ENCODE data around the gene BANP. TPM values are rescaled to one million over a fixed set of nuclear protein-coding genes. Genes with fewer than 3 reads are reported as not detected.
"Not testable (repeated sequence)": the region's sequence is repeated elsewhere in the genome, so short reads cannot be mapped to it uniquely, and the experiment has no call there.

Gene BANP, protein sequence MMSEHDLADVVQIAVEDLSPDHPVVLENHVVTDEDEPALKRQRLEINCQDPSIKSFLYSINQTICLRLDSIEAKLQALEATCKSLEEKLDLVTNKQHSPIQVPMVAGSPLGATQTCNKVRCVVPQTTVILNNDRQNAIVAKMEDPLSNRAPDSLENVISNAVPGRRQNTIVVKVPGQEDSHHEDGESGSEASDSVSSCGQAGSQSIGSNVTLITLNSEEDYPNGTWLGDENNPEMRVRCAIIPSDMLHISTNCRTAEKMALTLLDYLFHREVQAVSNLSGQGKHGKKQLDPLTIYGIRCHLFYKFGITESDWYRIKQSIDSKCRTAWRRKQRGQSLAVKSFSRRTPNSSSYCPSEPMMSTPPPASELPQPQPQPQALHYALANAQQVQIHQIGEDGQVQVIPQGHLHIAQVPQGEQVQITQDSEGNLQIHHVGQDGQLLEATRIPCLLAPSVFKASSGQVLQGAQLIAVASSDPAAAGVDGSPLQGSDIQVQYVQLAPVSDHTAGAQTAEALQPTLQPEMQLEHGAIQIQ
- polyA plus RNA-seq = 10 to 100 TPM in 2 of 3 donors, 1 to 10 TPM in 1; 6.3 to 19.4 (median 10.2) TPM

DNA sequence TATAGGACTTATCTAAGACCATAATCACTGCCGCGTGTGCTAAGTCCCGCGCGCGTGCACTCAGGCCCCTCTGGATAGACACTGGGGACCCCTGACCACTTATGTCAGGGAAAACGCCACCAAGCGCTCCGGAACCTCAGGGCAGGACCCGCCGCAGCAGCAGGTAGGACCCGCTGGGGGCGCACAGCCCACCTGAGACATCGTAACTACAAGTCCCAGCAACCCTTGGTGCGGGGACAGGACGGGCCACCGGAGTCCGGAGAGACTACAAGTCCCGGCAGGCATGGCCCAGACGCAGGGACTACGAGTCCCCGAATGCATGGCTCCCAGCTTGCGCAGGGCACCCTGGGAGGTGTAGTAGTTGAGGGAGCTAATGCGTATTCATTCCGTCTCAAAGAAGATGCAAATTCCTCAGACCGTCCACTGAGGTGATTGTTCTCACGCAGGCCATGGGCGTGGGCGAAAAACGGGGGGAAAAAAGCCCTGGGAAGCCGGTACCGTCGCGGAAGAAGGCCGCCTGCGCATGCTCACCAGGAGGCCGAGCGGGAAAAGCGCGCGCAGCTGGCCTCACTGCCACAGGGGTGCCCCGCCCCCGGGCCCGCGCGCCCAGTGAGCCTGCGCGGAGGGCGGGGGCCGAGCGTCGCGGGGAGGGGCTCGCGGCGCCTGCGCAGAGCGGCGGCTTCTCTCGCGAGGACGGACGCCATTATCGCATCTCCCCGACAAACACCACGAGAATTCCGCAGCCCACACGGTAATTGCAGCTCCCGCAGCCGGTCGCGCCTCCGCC is at the start of gene BANP:
BANP (plus strand) TSS at position 670 of the 787 bp plus-strand sequence. CDS start 23,682 bp downstream, outside the sequence.
- no peaks in the 10 kb centered on the region for H3K9me3 Mint-ChIP-seq
- H3K4me1 Mint-ChIP-seq = peaks cover 46 to 49% of the 10 kb centered on the region in 2 donors
- peaks cover 0 to 15% (median 0%) of the 10 kb centered on the region in 3 donors for H3K36me3 Mint-ChIP-seq
- H3K27ac Mint-ChIP-seq = peak within 1 kb of the TSS; percentile 97 to 100 (median 100)
- peak within 1 kb of the TSS; percentile 99 to 100 (median 100) for H3K4me3 Mint-ChIP-seq
- peaks cover 4 to 14% (median 9%) of the 10 kb centered on the region in 3 donors for H3K27me3 Mint-ChIP-seq (ENCODE audit: low read depth in 3 of 3)
- DNase-seq = peak; percentile 96 to 98 (median 97)

DNA sequence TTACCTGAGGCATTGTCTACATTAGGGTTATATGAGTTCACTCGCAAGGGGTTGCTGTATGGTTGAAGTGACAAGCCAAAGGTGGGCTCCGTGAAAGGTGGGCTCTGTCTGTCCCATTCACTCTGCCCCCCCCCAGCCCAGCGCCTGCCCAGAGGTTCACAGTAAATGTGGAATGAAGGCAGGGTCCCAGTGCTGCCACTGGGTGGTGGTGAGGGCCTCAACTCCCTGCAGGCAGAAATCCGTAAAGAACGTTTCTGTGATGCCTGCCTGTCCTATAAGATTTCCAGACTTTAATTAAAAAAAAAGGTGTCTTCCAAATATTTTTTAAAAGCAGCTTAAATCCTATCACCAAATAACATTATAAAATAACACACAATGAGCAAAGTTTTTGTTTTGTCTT is 46.3 kb upstream of the BANP start:
- H3K9me3 Mint-ChIP-seq; H3K27ac Mint-ChIP-seq; DNase-seq; H3K4me3 Mint-ChIP-seq; H3K27me3 Mint-ChIP-seq (ENCODE audit: low read depth in 3 of 3); H3K36me3 Mint-ChIP-seq; H3K4me1 Mint-ChIP-seq: not testable (repeated sequence)

DNA sequence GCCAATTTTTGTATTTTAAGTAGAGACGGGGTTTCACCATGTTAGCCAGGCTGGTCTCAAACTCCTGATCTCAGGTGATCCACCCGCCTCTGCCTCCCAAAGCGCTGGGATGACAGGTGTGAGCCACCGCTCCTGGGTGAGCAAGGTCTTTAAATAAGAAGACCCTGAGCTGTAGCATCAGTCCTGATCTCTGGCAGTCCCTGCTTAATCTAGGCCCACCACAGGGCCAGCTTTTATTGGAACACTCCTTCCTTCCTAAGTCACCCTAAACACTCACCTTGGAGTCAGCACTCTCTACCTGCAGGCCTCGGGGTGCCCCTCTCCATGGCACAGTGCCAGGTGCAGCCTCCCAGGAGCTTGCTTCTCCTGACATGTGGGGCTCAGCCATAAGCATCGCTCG is 45.7 kb upstream of the BANP start:
- not testable (repeated sequence) for H3K4me1 Mint-ChIP-seq; H3K27me3 Mint-ChIP-seq (ENCODE audit: low read depth in 3 of 3); H3K9me3 Mint-ChIP-seq; H3K36me3 Mint-ChIP-seq; H3K27ac Mint-ChIP-seq; DNase-seq; H3K4me3 Mint-ChIP-seq

DNA sequence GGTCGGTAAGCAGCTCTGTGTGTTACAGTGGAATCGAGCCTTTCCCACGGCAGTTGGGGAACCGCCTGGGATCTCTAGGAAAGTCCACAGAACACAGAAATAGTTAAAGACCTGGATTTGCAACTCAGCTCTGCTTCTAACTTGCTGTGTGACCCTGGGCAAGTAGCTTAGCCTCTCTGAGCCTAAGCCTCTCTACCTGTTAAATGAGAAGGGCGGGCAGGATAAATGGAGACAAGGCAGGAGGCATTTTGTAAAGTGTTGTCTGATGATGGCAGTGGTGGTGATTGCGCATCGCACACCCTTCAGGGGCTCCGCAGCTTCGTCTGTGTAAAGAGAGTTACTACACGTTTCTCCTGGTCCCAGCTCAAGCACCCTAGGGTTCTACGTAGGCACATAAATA is 43.1 kb upstream of the BANP start:
- not testable (repeated sequence) for H3K4me1 Mint-ChIP-seq; H3K27me3 Mint-ChIP-seq (ENCODE audit: low read depth in 3 of 3)

DNA sequence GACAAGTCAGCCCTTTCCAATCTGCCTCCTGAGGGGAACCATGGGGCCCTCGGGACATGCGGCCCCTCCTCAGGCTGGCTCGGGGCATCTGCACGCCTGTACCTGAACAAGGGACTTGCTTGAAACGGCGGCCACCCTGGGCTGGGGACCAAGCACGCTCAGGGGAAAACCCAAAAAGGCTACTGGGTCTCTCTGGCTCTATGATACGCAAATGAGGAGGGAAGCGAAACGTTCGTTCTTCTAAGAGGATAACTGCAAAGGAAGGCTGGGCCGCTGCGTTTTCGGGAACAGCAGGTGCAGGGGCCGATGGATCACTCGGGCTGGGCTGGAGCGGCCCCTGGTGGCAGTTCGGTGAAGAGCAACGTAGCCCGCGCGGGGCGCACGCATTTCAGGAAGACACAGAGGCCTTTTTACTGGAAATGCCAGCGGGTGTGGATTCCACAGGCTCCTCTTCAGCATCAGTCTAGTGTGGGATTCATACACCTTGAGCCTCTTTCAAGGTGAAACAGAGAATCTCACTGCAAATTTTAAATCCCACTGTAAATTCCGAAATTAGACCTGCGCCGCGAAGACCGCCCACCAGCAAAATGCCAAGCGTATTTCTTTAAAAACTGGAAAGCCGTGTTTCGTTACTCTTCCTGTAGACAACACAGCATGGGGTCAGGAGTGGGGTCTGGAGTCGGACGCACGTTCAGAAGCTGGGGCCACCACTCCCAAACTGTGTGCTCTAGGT is 41.9 kb upstream of the BANP start:
- Mint-ChIP-seq H3K4me3 (peak overlapping the region in 1 of 5 donors; percentile 44), H3K27ac (peak overlapping the region in 3 of 6 donors; percentile 56 to 80 (median 65))
- peak; percentile 67 to 70 (median 68) for DNase-seq
- not testable (repeated sequence) for H3K36me3 Mint-ChIP-seq; H3K9me3 Mint-ChIP-seq; H3K27me3 Mint-ChIP-seq (ENCODE audit: low read depth in 3 of 3); H3K4me1 Mint-ChIP-seq

More for the DNA sequence above, 43.1 kb upstream of the BANP start:
- H3K9me3 Mint-ChIP-seq, H3K27ac Mint-ChIP-seq, DNase-seq, H3K4me3 Mint-ChIP-seq, H3K36me3 Mint-ChIP-seq: not testable (repeated sequence)

DNA sequence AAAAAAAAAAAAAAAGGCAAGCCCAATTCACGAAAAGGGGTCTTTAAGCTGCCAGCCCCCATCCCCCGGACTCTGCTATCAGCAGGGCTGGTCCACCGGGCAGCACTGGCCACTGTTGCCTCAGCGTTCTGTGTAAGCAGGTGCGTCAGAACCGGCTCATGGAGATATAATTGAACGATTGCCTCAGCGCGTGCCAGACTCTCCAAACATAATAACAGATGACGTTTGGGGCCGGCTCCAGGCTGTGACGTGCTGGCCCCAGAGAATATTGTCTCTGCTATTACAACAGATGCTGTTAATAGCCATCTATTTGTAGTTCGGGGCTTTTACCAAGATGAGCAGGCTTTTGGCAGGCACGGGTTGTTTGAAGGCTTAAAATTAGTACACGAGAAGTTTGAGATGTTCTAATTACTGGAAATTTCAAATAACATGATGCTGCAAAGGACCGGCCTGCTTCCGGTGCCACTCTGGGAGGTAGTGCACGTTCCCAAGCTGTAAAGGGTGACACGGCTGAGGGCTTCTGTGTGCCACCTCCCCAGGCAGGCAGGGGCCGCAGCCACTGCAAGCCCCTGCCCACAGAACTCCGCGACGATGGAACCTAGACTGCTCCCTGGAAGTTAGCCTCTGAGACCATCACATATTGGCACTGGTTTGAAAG is 40.0 kb upstream of the BANP start:
- H3K4me1 Mint-ChIP-seq; H3K27me3 Mint-ChIP-seq (ENCODE audit: low read depth in 3 of 3); H3K36me3 Mint-ChIP-seq; H3K27ac Mint-ChIP-seq; H3K4me3 Mint-ChIP-seq; H3K9me3 Mint-ChIP-seq; DNase-seq: not testable (repeated sequence)

GRCh38 chr16:87912691-87913090 is 38.5 kb upstream of the BANP start:
- H3K9me3 Mint-ChIP-seq; DNase-seq; H3K4me1 Mint-ChIP-seq; H3K27me3 Mint-ChIP-seq (ENCODE audit: low read depth in 3 of 3); H3K36me3 Mint-ChIP-seq: not testable (repeated sequence)
- Mint-ChIP-seq H3K27ac (peak overlapping the region in 2 of 6 donors; percentile 22 to 34), H3K4me3 (peak overlapping the region in 2 of 5 donors; percentile 19 to 30)

DNA sequence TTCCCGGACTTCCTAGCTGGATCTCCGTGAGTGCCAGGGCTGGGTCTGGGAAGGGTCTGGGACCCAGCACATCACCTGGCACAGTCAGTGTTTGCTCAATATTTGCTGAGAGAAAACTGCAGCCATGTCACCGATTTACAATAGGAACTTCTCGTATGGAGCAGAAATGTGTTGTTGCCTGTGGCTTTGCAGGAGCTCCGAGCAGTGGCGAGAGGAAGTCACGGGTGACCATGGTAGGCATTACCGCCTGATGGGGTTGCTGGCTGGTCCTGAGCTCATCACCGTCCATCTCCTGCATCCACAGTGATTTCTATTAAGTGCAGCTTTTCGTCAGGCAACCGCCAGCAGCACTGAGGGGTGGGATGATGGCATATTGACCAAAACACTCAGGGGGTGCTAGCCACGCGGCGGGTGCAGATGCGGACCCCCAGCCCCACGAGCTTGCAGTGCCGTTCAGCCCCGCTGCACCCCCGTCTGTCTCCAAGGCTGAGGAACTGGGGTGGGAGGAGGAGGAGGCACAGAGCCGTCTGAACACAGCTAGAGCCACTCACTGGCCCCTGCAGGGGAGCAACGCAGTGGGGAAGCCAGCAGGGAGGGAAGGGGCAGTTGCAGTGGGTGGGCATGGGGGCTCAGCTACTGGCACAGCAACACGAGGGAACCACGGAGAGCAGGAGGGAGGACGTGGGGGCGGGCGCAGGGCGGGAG is 37.1 kb upstream of the BANP start:
- H3K36me3 Mint-ChIP-seq; H3K9me3 Mint-ChIP-seq; H3K27ac Mint-ChIP-seq; DNase-seq; H3K4me3 Mint-ChIP-seq; H3K4me1 Mint-ChIP-seq; H3K27me3 Mint-ChIP-seq (ENCODE audit: low read depth in 3 of 3): not testable (repeated sequence)

DNA sequence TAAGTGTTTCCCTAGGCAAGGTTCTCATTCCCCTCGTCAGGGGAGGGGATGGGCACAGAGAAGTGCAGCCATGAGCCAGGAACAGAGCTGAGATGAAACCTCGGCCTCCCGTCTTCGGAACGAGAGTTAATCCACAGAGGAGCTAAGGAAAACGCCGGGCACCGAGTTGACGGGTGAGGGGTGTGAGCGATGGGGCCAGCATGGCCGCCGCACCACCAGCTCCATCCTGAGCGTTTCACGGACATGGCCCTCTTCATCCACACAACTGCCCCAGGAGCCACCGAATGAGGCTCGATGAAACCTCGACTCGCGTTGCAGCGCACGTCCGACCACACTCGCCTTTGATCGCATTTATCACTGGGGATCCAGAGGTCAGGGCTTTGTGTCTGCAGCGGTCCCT is 36.4 kb upstream of the BANP start:
- DNase-seq = no peak
- Mint-ChIP-seq H3K36me3 (no peaks in the 10 kb centered on the region), H3K4me1 (peaks cover 0 to 2% of the 10 kb centered on the region in 2 donors), H3K27me3 (ENCODE audit: low read depth in 3 of 3) (peaks cover 3 to 6% (median 5%) of the 10 kb centered on the region in 3 donors), H3K27ac (no peak overlapping the region), H3K4me3 (no peak overlapping the region), H3K9me3 (no peaks in the 10 kb centered on the region)

DNA sequence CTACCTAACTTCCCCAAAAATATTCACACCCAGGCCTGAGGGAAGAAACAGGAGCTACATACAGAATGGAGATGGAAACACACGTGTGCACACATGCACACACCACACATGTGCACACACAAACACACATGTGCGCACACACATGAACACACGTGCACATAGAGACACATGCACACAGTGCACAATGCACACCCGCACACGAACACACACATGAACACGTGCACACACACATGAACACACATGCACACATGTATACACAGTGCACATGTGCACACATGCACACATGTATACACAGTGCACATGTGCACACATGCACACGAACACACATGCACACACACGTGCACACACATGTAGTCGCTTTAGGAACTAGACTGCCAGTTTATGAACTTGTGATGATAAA is 33.7 kb upstream of the BANP start:
- H3K9me3 Mint-ChIP-seq = no peaks in the 10 kb centered on the region
- H3K27ac Mint-ChIP-seq = no peak overlapping the region
- H3K36me3 Mint-ChIP-seq = no peaks in the 10 kb centered on the region
- peaks cover 4 to 6% (median 5%) of the 10 kb centered on the region in 3 donors for H3K27me3 Mint-ChIP-seq (ENCODE audit: low read depth in 3 of 3)
- H3K4me3 Mint-ChIP-seq = no peak overlapping the region
- no peak for DNase-seq
- peaks cover 0 to 2% of the 10 kb centered on the region in 2 donors for H3K4me1 Mint-ChIP-seq

DNA sequence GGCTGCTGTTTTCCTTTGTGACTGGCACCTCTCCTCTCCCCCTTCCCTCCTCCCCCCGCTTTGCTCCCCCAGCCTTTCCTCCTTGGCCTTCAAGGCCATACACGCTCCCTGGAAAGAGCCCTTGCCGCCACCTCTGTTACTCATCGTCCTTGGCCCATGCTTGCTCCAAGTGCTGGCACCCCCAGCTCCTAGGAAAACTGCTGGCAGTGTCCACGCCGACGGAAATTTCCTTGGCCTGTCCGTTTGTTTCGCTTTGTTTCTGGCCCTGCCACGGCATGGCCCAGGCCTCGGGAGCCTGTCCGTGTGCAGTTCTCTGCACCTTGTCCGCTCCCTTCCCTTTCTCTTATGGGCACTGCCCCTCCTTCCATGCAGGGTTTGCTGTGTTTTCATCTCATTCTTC is 32.9 kb upstream of the BANP start:
- Mint-ChIP-seq H3K4me1 (no peaks in the 10 kb centered on the region), H3K4me3 (no peak overlapping the region)

DNA sequence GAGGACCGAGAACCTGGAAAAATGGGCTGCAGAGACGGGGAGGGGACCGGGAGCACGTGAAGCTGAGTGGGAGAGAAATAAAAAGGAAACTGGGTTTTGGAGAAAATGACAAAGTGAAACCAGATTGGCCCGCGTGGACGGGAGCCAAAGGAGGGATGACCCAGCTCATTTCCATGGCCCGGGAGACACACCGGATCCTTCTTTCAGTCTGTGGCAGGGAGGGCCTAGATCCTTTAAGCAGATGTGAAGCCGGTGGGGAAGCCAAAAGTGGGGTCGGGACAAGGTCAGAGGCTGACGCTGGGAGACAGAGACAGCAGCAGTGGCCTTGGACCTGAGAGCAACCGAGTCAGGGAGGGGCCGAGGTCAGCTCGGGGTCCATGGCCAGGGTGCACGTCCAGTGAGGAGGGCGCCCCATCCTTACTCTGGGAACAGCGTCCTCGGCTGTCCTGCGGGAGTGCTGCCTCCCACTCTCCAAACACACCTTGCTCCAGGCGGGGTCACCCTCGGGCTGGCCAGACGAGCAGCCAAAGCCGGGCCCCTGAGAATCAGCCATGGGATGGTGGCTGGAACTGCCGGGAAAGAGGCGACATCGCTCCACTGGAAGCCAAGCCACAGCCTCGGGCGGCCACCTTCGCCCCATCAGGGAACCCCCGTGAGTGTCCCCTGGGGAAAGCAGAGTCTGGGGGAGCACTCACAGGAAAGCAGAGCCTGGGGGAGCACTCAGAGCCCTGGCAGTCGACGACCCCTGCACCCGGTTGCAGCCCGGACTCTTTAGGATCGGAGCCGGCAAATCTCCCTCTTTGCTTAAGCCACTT is 32.2 kb upstream of the BANP start:
- Mint-ChIP-seq H3K27ac (peak overlapping the region in 1 of 6 donors; percentile 57), H3K36me3 (no peaks in the 10 kb centered on the region), H3K4me1 (no peaks in the 10 kb centered on the region), H3K27me3 (ENCODE audit: low read depth in 3 of 3) (peaks cover 3 to 5% (median 4%) of the 10 kb centered on the region in 3 donors), H3K9me3 (no peaks in the 10 kb centered on the region), H3K4me3 (no peak overlapping the region)
- no peak for DNase-seq

More for the DNA sequence above, 32.9 kb upstream of the BANP start:
- no peaks in the 10 kb centered on the region for H3K9me3 Mint-ChIP-seq
- H3K27ac Mint-ChIP-seq = peak overlapping the region in 1 of 6 donors; percentile 57
- no peaks in the 10 kb centered on the region for H3K36me3 Mint-ChIP-seq
- H3K27me3 Mint-ChIP-seq (ENCODE audit: low read depth in 3 of 3) = peaks cover 3 to 5% (median 4%) of the 10 kb centered on the region in 3 donors
- no peak for DNase-seq
